ENCODE results near the gene HDAC8.

DNA sequence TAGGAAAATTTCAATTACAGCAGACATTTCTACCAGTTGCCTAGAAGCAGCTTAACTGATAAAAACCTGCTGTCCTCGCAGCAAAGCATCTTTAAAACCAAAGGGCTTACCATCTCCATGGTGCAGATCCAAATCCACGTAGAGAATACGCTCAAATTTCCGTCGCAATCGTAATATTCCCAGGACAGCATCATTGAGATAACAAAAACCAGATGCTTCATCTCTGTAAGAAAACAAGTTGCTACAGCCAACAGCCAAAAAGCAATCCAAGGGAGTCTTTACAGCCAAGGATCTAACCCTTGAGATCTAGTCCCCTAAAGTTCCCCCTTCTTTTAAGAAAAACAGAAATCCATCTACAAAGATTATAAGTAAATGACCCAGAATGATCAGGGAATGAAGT, 77.6 kb downstream of the HDAC8 start:
- TF ChIP-seq, protein P1, sequence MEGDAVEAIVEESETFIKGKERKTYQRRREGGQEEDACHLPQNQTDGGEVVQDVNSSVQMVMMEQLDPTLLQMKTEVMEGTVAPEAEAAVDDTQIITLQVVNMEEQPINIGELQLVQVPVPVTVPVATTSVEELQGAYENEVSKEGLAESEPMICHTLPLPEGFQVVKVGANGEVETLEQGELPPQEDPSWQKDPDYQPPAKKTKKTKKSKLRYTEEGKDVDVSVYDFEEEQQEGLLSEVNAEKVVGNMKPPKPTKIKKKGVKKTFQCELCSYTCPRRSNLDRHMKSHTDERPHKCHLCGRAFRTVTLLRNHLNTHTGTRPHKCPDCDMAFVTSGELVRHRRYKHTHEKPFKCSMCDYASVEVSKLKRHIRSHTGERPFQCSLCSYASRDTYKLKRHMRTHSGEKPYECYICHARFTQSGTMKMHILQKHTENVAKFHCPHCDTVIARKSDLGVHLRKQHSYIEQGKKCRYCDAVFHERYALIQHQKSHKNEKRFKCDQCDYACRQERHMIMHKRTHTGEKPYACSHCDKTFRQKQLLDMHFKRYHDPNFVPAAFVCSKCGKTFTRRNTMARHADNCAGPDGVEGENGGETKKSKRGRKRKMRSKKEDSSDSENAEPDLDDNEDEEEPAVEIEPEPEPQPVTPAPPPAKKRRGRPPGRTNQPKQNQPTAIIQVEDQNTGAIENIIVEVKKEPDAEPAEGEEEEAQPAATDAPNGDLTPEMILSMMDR (IDR thresholded peaks at IDR 0.05), result no peak
- TF ChIP-seq POLR2A (IDR thresholded peaks at IDR 0.05), result no peak

Data from suprapubic skin (tissue), 3 donors.